Caki2 (cell line): ENCODE results near the gene IL1R2. TPM values are rescaled to one million over a fixed set of nuclear protein-coding genes. Genes with fewer than 3 reads are reported as not detected.

Experiments used
- DNase-seq: peaks from one replicate; pipeline ENCODE4 v3.0.0-alpha.2; 2015; ENCODE audit warnings: low read depth
- in situ Hi-C: cut with HindIII; loops from 2 replicates; pipeline ENCODE4 v1.10.0; 2016; ENCODE audit warnings: low sequenced_read_pairs, low pct_unique_long_range_greater_than_20kb, mixed read lengths
- total RNA-seq: library from RNA; depleted of rRNA; stranded (reverse); fragments of >200 nt; shearing (Covaris generic); gene quantifications from 2 replicates; pipeline ENCODE4 v1.2.3, GENCODE V29; 2014; ENCODE audit warnings: low replicate concordance

IL1R2 gene
- total RNA-seq, 1 experiment from 2014 or later, result 3.2 TPM

DNA sequence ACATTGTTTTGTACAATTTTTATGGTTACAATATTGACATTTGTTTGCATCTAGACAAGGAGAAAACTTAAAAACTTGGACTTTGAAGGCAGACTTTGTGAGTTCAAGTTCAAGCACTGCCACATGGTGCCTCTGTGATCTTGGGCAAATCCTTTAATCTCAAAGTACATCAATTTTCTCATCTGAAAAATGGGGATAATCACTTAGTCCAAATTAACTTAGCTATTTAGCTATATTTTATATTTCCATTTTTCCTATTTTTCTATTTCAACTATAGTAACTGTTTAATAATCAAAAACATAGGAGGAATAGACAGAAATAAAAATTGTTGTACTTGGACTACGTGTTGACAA is 38.7 kb downstream of the IL1R2 start:
- in situ Hi-C loops, result no loop called here

GRCh38 chr2:102030855-102031527 is 39.2 kb downstream of the IL1R2 start:
- in situ Hi-C loops, result no loop called here

More for the DNA sequence above, 38.7 kb downstream of the IL1R2 start:
- no peak for DNase-seq

DNA sequence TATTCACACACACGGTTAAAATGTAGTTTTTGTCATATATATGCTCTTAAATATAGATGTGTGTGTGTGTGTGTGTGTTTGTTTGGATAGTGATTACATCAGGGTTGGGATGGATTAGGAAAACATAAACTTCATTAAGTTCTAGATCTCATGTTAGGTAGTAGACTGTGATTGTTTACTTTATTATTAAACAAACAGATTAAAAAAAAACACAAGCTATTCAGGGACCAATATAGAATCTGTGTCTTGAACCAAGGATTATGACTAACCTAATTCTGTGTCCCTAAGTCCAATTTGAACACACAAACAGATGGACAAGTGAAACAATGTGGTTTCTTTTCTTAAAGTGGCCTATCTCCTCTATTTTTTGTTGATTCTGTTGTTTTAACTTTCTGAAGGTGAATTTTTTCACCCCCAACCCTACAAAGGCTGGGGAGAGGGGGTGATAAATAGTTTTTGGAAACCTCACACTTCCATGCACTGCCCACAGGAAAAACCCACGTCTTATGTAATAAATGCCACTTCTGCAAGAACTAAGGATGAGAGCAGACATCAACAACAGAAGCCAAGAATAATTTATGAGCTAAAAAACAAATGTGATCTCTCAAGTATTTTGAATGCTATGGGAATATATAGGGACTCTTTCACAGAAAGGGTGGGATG is 40.7 kb downstream of the IL1R2 start:
- in situ Hi-C loops, result no loop called here
- no peak for DNase-seq

More at GRCh38 chr2:102030855-102031527, 39.2 kb downstream of the IL1R2 start:
- no peak for DNase-seq

GRCh38 chr2:102033031-102033749 is 41.4 kb downstream of the IL1R2 start:
- in situ Hi-C loops, result no loop called here
- DNase-seq, result peak; percentile 57

DNA sequence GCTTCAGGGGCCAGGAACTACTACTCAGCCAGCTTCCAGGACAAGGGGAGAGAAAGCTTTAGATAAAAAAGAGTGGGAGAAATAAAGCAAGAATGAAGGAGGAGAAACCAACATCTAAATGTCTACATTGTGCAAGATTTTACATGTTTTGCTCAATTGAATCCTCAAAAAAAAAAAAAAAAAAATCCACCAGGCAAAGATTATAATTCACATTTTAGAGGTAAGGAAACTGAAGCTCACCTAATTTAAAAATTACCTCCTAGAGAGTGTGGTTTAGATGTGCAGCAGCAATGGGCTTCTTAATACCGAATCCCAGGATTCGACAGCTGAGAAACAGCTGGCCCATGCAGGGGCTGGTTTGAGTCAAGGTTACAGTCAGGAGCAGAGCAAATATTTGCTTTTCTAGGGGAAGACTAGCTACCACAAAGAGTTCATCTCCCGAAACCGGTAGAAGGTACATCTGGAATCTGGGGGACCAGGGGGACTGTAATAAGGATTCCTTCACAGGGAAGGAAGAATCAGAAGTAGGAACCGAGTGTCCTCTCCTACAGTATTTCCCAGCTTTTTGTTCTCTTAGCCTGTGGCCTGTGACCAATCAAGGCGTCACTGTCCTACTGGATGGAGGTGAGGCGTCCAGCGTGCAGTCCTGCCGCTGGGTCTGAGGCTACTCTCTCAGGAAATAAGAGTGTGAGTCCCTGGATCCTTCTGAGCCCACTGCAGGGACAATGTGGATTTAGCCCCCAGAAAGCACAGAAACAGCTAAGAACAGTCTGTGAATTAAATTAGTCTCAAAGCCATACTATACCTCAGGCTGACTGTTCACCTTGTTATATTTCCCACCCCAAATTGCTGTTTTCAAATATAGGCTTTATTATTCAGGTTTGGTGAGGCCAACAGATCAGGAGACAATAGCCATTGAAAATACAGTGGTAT is 42.3 kb downstream of the IL1R2 start:
- in situ Hi-C loops, result no loop called here
- no peak for DNase-seq

DNA sequence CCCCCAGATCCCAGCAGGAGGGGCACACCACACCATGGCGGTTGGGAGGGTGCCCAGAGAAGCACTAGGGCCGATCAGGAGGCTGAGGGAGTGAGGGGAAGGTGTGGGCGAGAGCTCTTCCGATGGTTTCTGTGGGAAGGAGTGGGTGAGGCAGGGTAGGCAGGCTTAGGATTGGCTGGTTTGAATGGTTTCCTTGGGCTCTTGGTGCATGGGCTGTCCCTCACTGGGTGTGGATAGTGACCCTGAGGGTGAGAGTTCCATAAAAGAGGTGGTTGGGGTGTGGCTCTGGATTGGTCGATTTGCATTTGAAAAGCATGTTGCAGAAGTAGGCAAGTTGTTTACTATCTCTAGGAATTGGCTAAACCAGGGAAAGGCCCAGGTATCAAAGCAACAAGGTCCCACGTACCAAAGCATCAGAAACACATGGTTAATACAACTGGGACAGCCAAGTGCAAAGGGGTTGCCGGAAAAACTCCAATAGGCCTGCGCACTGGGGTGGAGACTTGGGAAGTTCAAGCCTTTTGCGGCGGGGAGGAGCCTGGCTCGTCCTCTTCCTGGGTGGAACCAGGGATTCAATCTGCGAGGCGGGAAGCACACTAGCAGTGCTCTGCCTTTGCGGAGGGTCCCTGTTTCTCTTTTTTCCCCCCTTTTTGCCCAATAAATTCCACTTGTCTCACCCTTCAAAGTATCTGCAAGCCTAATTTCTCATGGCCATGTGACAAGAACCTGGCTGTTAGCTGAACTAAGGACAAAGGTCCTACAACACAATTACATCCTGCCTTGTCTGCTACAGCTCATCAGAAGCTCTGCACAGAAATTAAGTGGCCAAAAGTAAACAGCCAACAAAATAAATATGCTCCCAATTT is 43.2 kb downstream of the IL1R2 start:
- in situ Hi-C loops, result no loop called here
- DNase-seq, result no peak

- in situ Hi-C loops, result no loop called here
Measured at GRCh38 chr2:102037681-102038080, 45.9 kb downstream of the IL1R2 start.

GRCh38 chr2:102040229-102040628 is 48.5 kb downstream of the IL1R2 start:
- DNase-seq, result no peak
- in situ Hi-C loops, result no loop called here

More at GRCh38 chr2:102037681-102038080, 45.9 kb downstream of the IL1R2 start:
- no peak for DNase-seq

DNA sequence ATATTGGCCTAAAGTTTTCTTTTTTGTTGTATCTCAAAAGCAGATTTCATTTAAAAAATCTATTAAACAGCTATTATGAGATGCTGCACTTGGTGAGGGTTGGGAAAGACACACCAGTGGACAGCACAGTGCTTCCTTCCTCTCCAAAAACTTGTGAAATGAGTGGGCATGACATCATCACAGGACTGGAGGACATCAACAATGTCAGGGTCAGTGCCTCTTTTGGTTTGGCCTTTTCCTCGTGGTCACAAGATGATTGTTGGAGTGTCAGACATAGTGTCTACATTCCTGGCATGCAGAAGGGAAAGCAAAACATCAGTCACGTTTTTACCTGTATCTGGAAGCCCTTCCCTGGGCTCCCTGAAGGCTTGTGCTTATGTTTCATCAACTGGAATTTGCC is 49.6 kb downstream of the IL1R2 start:
- DNase-seq, result no peak
- in situ Hi-C loops, result no loop called here

DNA sequence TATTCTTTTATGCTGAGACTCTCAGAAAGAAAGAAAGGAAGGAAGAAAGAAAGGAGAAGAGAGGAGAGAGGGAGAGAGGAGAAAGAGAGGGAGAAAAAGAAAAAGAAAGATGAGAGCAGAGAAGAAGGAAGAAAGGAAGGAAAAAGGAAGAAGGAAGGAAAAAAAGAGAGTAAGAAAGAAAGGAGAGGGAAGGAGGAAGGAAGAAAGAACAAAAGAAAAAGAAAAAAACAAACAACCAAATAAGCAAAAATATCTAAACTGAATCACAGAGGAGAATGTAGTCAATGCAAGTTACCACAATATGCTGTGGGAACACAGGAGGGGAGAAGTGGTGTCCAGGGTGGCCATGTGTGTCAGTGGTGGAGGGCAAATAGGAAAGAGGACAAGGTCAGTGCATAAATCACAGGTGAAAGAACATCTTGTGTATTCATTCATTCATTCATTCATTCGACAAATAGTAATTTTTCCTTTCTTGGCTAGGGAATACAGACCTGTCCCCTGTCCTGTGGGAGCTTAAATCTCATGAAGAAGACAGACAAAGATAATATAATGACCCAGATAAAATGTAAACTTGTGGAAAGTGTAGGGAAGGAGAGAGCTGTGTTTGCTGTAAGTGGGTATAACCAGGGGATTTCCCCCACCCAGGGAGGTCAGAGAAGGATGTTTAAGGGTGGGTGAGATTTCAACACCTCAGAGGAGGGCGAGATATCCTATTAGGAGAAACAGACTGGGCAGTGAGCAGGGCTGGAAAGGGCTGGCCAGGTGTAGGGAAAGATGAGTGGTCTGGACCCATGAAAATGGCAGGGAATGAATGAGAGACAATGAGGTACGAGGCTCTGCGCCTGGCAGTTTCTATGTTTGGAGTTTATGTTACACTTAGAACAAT is 50.7 kb downstream of the IL1R2 start:
- in situ Hi-C loops, result no loop called here

GRCh38 chr2:102043560-102043959 is 51.8 kb downstream of the IL1R2 start:
- in situ Hi-C loops, result no loop called here
- no peak for DNase-seq

More for the DNA sequence above, 50.7 kb downstream of the IL1R2 start:
- DNase-seq, result no peak

DNA sequence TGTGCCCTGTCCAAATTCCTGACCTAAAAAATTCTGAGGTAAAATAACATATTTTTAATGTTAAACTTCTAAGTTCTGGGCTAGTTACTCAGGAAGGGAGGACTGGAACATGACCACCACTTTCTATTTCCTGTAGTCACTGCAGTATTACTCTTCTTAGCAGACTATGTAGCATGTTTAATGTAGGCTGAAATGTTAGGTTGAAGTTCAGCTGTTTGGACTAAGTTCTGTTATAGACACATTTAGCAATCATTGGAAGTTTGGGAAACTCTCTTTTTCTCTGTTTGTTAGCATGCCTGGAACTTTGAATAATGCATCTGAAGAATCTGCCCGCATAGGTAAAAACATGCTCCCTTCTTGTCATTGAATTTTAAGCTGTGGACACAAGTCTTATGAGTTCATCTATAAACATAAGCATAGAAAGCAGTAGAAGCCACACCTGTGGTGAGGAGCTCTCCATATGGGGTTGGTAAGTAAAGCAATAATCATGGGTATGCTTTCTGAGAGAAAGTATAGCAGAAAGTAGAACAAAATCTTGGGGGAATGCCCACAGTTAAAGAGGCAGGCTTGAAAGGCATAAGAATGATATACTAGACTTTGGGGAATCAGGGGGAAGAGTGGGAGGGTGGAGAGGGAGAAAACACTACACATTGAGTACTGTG is 52.6 kb downstream of the IL1R2 start:
- DNase-seq, result no peak
- in situ Hi-C loops, result no loop called here

GRCh38 chr2:102044967-102045489 is 53.3 kb downstream of the IL1R2 start:
- no peak for DNase-seq
- in situ Hi-C loops, result no loop called here

DNA sequence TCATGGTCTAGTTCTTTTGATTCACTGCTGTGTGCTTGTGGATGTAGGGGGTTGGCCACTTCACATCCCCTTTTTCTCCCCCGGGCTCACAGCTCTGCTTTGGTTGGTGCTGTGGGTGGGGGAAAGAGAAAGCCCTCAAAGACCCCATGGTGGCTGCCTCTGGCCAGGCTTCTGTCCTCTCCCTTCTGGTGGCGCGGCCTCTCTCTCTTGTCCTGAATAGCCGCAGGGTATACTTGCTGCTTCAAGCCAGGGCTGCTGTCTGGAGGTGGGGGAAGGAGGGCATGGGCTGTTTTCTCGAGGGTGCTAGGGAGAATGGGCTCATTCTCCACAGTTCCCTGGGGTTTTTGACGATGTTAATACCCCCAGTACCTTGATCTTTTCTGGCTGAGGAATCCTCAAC is 53.9 kb downstream of the IL1R2 start:
- in situ Hi-C loops, result no loop called here
- DNase-seq, result no peak

- DNase-seq, result no peak
- in situ Hi-C loops, result no loop called here
Measured at GRCh38 chr2:102046135-102046986, 54.6 kb downstream of the IL1R2 start.
